Kidney (tissue), 14 donors: ENCODE results near the gene ADISSP. TPM values are rescaled to one million over a fixed set of nuclear protein-coding genes. Genes with fewer than 3 reads are reported as not detected.

ENCODE experiments used
- DNase-seq, 5 donors: peaks; one replicate each; pipeline ENCODE4 v3.0.0-alpha.2; 2013 to 2020
- FAIRE-seq: peaks from 2 replicates; lab custom pipeline; 2012; peaks lifted over from hg19 to GRCh38; lab: Jason Lieb, UNC
- H3K27ac ChIP-seq, 2 donors: one replicate each; pipeline ENCODE4 v1.7.0; 2013; ENCODE audit warnings: low read depth in 2 of 2, low read length in 2 of 2, inconsistent platforms in 1 of 2
- H3K27me3 ChIP-seq: one replicate; pipeline ENCODE4 v1.7.1; 2013; ENCODE audit warnings: low read length, inconsistent platforms; ENCODE audit not compliant: control insufficient read depth, insufficient read depth
- H3K36me3 ChIP-seq, 3 donors: one replicate each; pipeline versions ENCODE4 v1.7.0 to v1.7.1; 2013; ENCODE audit warnings: low read length in 3 of 3, control low read depth in 1 of 3, inconsistent platforms in 1 of 3; ENCODE audit not compliant: insufficient read depth in 3 of 3, control insufficient read depth in 2 of 3
- H3K4me1 ChIP-seq, 3 donors: one replicate each; pipeline versions ENCODE4 v1.7.0 to v1.7.1; 2013; ENCODE audit warnings: low read length in 3 of 3, inconsistent platforms in 1 of 3, low read depth in 1 of 3; ENCODE audit not compliant: control insufficient read depth in 2 of 3, insufficient read depth in 2 of 3
- H3K4me3 ChIP-seq, 3 donors: one replicate each; pipeline versions ENCODE4 v1.7.0 to v1.8.1; 2013; ENCODE audit warnings: low read length in 3 of 3, control low read depth in 1 of 3, inconsistent platforms in 1 of 3
- H3K9ac ChIP-seq, 3 donors: one replicate each; pipeline versions ENCODE4 v1.7.0 to v1.7.1; 2013; ENCODE audit warnings: low read length in 3 of 3, control low read depth in 1 of 3, inconsistent platforms in 1 of 3
- H3K9me3 ChIP-seq, 3 donors: one replicate each; pipeline versions ENCODE4 v1.7.0 to v1.7.1; 2013; ENCODE audit warnings: low read length in 3 of 3, control low read depth in 1 of 3, inconsistent platforms in 1 of 3; ENCODE audit not compliant: control insufficient read depth in 2 of 3, insufficient read depth in 1 of 3
- CTCF ChIP-seq: IDR thresholded peaks from 3 replicates; pipeline ENCODE4 v1.5.1; 2012; ENCODE audit warnings: mild to moderate bottlenecking, moderate library complexity, borderline replicate concordance; ENCODE audit not compliant: insufficient read depth; ENCODE audit errors: extremely low read depth
- intact Hi-C: fragments of 100-400 bp; cut with DNase I; formaldehyde crosslinking; loops from one replicate; pipeline ENCODE4 v1.11.1; 2022
- polyA plus RNA-seq: library from polyadenylated mRNA; stranded (reverse); fragments of 350-450 nt; fragmentation: Illumina TruSeq; extraction: RNeasy Lipid Tissue Mini Kit (QIAGEN cat#74804); gene quantifications from one replicate; pipeline ENCODE4 v1.2.3, GENCODE V29; 2014; ENCODE audit warnings: low read depth, low replicate concordance; ENCODE audit not compliant: insufficient read depth
- total RNA-seq: library from RNA; stranded (reverse); fragmentation: NEBNext Ultra II Directional; extraction: Animal tissue kit (Norgen Biotek cat#: 25700); gene quantifications from one replicate; pipeline ENCODE4 v1.2.1, GENCODE V29; 2021
- donor health status: control.
- donor health status: control.
- donor health status: control.
- donor health status: control.
- donor health status: control.
- donor health status: DM: yes; HTN: yes; CAD: no.
- donor health status: Normal renal cell carcinoma (clear cell type).

Gene ADISSP
- total and polyA plus RNA-seq, 2 donors from 2014 or later = 26.3 to 31.8 TPM

- DNase-seq (no peak), FAIRE-seq (no peak)
- no peak overlapping the region for H3K27ac ChIP-seq
- no peak overlapping the region for H3K4me3 ChIP-seq
- H3K9me3 ChIP-seq = no peaks in the 10 kb centered on the region
- no peaks in the 10 kb centered on the region for H3K36me3 ChIP-seq
- no peak for TF ChIP-seq CTCF
- no peaks in the 10 kb centered on the region for H3K27me3 ChIP-seq
- intact Hi-C loops = no loop called here
- H3K9ac ChIP-seq = no peak overlapping the region
- H3K4me1 ChIP-seq = peaks cover 0 to 25% (median 10%) of the 10 kb centered on the region in 3 donors
Observed at GRCh38 chr20:3814928-3815495, 47.5 kb upstream of the ADISSP start.

- no peaks in the 10 kb centered on the region for H3K9me3 ChIP-seq
- H3K4me3 ChIP-seq = no peak overlapping the region
- intact Hi-C loops = no loop called here
- H3K9ac ChIP-seq = no peak overlapping the region
- DNase-seq (no peak), FAIRE-seq (no peak)
- H3K4me1 ChIP-seq = peaks cover 0 to 19% (median 6%) of the 10 kb centered on the region in 3 donors
- H3K27ac ChIP-seq = no peak overlapping the region
- no peak for TF ChIP-seq CTCF
- no peaks in the 10 kb centered on the region for H3K27me3 ChIP-seq
- no peaks in the 10 kb centered on the region for H3K36me3 ChIP-seq
Observed at GRCh38 chr20:3813848-3814581, 46.5 kb upstream of the ADISSP start.

- Histone ChIP-seq H3K4me3 (no peak overlapping the region), H3K4me1 (peaks cover 0 to 17% (median 9%) of the 10 kb centered on the region in 3 donors), H3K36me3 (no peaks in the 10 kb centered on the region), H3K9ac (no peak overlapping the region), H3K27ac (no peak overlapping the region), H3K9me3 (no peaks in the 10 kb centered on the region), H3K27me3 (no peaks in the 10 kb centered on the region)
- intact Hi-C loops = no loop called here
- no peak for TF ChIP-seq CTCF
- no peak for DNase-seq
- FAIRE-seq = no peak
Observed at GRCh38 chr20:3812975-3813847, 45.7 kb upstream of the ADISSP start.
